CD4-positive, alpha-beta T cell (primary cell): ENCODE measurements around the gene ARHGEF39. TPM values are rescaled to one million over a fixed set of nuclear protein-coding genes. Genes with fewer than 3 reads are reported as not detected.

Experiments
- ATAC-seq: fragments of 200-7000 bp; cut with Tn5 transposase; one replicate; pipeline ENCODE4 v1.10.0; 2022; ENCODE audit warnings: mild to moderate bottlenecking; ENCODE audit not compliant: poor library complexity
- CTCF ChIA-PET: fragments of 350-600 bp; sonication (Branson Sonifier 250); formaldehyde crosslinking; loops from one replicate; lab custom pipeline; 2021; ENCODE audit warnings: antibody characterized with exemption, inconsistent platforms; lab: Charles Lee
- POLR2A ChIA-PET: fragments of 350-600 bp; sonication (Branson Sonifier 250); formaldehyde crosslinking; loops from one replicate; lab custom pipeline; 2021; ENCODE audit warnings: antibody characterized with exemption, inconsistent platforms; lab: Charles Lee
- DNase-seq, 14 experiments: peaks; one replicate each; pipeline ENCODE4 v3.0.0-alpha.2; 2013 to 2020; ENCODE audit warnings: mixed read lengths in 2 of 14
- H3K27ac ChIP-seq, 2 donors: one replicate each; pipeline versions ENCODE4 v1.5.1 to v1.7.0; 2013; ENCODE audit warnings: low read length in 2 of 2, low read depth in 1 of 2, mild to moderate bottlenecking in 1 of 2
- H3K27me3 ChIP-seq, 2 experiments: 1 replicate in 1 of 2; 2 replicates in 1 of 2; pipeline versions ENCODE4 v1.6.1 to v1.7.0; 2013; ENCODE audit warnings: low read length in 2 of 2, control low read depth in 1 of 2, mild to moderate bottlenecking in 1 of 2, moderate library complexity in 1 of 2; ENCODE audit not compliant: insufficient read depth in 2 of 2, control insufficient read depth in 1 of 2
- H3K36me3 ChIP-seq: one replicate; pipeline ENCODE4 v1.6.1; 2013; ENCODE audit warnings: low read length, control low read depth; ENCODE audit not compliant: insufficient read depth
- H3K4me1 ChIP-seq: one replicate; pipeline ENCODE4 v1.6.1; 2013; ENCODE audit warnings: low read length, control low read depth; ENCODE audit not compliant: insufficient read depth
- H3K4me3 ChIP-seq: one replicate; pipeline ENCODE4 v1.5.1; 2013; ENCODE audit warnings: mild to moderate bottlenecking, low read length, moderate library complexity
- H3K9me3 ChIP-seq, 2 experiments: 1 replicate in 1 of 2; 2 replicates in 1 of 2; pipeline versions ENCODE4 v1.6.1 to v1.7.0; 2013; ENCODE audit warnings: low read length in 2 of 2, mild to moderate bottlenecking in 2 of 2, control low read depth in 1 of 2, moderate library complexity in 1 of 2; ENCODE audit not compliant: control insufficient read depth in 1 of 2, insufficient read depth in 1 of 2
- H3K27ac Mint-ChIP-seq: one replicate; pipeline ENCODE4 v1.8.0; 2020; ENCODE audit warnings: mixed read lengths
- H3K27me3 Mint-ChIP-seq: one replicate; pipeline ENCODE4 v1.8.0; 2021; ENCODE audit warnings: mixed read lengths
- H3K36me3 Mint-ChIP-seq: one replicate; pipeline ENCODE4 v1.8.0; 2021; ENCODE audit warnings: low read depth, mixed read lengths
- H3K4me1 Mint-ChIP-seq: one replicate; pipeline ENCODE4 v1.8.0; 2021; ENCODE audit warnings: low read depth, mixed read lengths
- H3K4me3 Mint-ChIP-seq: one replicate; pipeline ENCODE4 v1.8.0; 2020; ENCODE audit warnings: mild to moderate bottlenecking, mixed read lengths
- H3K9me3 Mint-ChIP-seq: one replicate; pipeline ENCODE4 v1.8.0; 2020; ENCODE audit warnings: mixed read lengths
- CTCF ChIP-seq: fragments of 200-600 bp; IDR thresholded peaks from one replicate; pipeline ENCODE4 v1.8.0; 2022; ENCODE audit warnings: antibody characterized with exemption, mild to moderate bottlenecking
- intact Hi-C, 2 experiments: fragments of 100-400 bp; cut with DNase I in 1 of 2; cut with micrococcal nuclease in 1 of 2; formaldehyde crosslinking; loops; one replicate each; pipeline versions ENCODE4 v1.15.1 to v1.9.0; 2023 to 2025; cut with DNase I, micrococcal nuclease
- total RNA-seq, 174 experiments: library from RNA in 2 of 174; stranded (reverse) in 2 of 174; gene quantifications; one replicate each; pipeline ENCODE4 v1.2.3 and lab custom pipeline; 2021 to 2026

The ARHGEF39 gene
- total RNA-seq, 2 experiments from 2014 or later = 0.08 to 0.17 TPM

GRCh38 chr9:35652829-35653209 is 12.2 kb downstream of the ARHGEF39 start:
- H3K4me1 Mint-ChIP-seq = peaks cover 69% of the 10 kb centered on the region
- Histone ChIP-seq H3K27me3 (no peaks in the 10 kb centered on the region), H3K9me3 (peaks cover 0 to 3% of the 10 kb centered on the region in 2 experiments), H3K27ac (no peak overlapping the region), H3K36me3 (peaks cover 8% of the 10 kb centered on the region), H3K4me1 (peaks cover 74% of the 10 kb centered on the region), H3K4me3 (no peak overlapping the region)
- POLR2A ChIA-PET = no interaction called here
- peaks cover 4% of the 10 kb centered on the region for H3K27me3 Mint-ChIP-seq
- H3K9me3 Mint-ChIP-seq = peaks cover 2% of the 10 kb centered on the region
- DNase-seq (no peak), ATAC-seq (no peak)
- H3K36me3 Mint-ChIP-seq = peaks cover 31% of the 10 kb centered on the region
- H3K27ac Mint-ChIP-seq = peak overlapping the region; percentile 52
- no peak for TF ChIP-seq CTCF
- CTCF ChIA-PET = interaction anchor here (1.0 kb wide), 1 partner anchor 44 kb away, joined by 3 read pairs; no protein-coding TSS in a partner anchor
- intact Hi-C loops = loop anchor here in 1 of 2 experiments (5.0 kb wide), 1 partner anchor 159 kb away; the partner anchor contains the start of gene SPAG8
- no peak overlapping the region for H3K4me3 Mint-ChIP-seq

- no peak for ATAC-seq
- DNase-seq = no peak
- H3K4me1 Mint-ChIP-seq = peaks cover 69% of the 10 kb centered on the region
- peak overlapping the region; percentile 94 for H3K4me3 Mint-ChIP-seq
- H3K4me1 ChIP-seq = peaks cover 74% of the 10 kb centered on the region
- CTCF ChIA-PET = no interaction called here
- no peaks in the 10 kb centered on the region for H3K9me3 ChIP-seq
- H3K36me3 ChIP-seq = peaks cover 8% of the 10 kb centered on the region
- TF ChIP-seq CTCF = no peak
- intact Hi-C loops = loop anchor here in 1 of 2 experiments (5.0 kb wide), 1 partner anchor 160 kb away; the partner anchor contains the start of gene SPAG8
- H3K4me3 ChIP-seq = no peak overlapping the region
- no peaks in the 10 kb centered on the region for H3K27me3 Mint-ChIP-seq
- H3K27ac ChIP-seq = no peak overlapping the region
- H3K9me3 Mint-ChIP-seq = no peaks in the 10 kb centered on the region
- no peaks in the 10 kb centered on the region for H3K27me3 ChIP-seq
- H3K36me3 Mint-ChIP-seq = peaks cover 29% of the 10 kb centered on the region
- POLR2A ChIA-PET = interaction anchor here (1.2 to 6.3 kb wide), 3 partner anchors 9 to 80 kb away, joined by 5 to 84 read pairs (median 16); partner anchors contain the start of genes CREB3, TESK1 and TLN1
- peak overlapping the region; percentile 94 for H3K27ac Mint-ChIP-seq
These were observed 12.8 kb downstream of the ARHGEF39 start for GRCh38 chr9:35651956-35652828.

- peak within 1 kb of the TSS; percentile 64 to 75 for H3K27ac ChIP-seq
- Mint-ChIP-seq H3K4me1 (peaks cover 65% of the 10 kb centered on the region), H3K4me3 (peak within 1 kb of the TSS; percentile 94), H3K27me3 (no peaks in the 10 kb centered on the region), H3K9me3 (no peaks in the 10 kb centered on the region), H3K27ac (peak within 1 kb of the TSS; percentile 94), H3K36me3 (peaks cover 32% of the 10 kb centered on the region)
- peaks cover 79% of the 10 kb centered on the region for H3K4me1 ChIP-seq
- no peak for ATAC-seq
- peak in 8 of 14 experiments; percentile 20 to 73 (median 51) for DNase-seq
- no peak for TF ChIP-seq CTCF
- H3K9me3 ChIP-seq = no peaks in the 10 kb centered on the region
- intact Hi-C loops = loop anchor here in 1 of 2 experiments (5.0 kb wide), 1 partner anchor 162 kb away; the partner anchor contains the start of gene SPAG8
- no peaks in the 10 kb centered on the region for H3K27me3 ChIP-seq
- CTCF ChIA-PET = interaction anchor here (2.2 to 7.8 kb wide), 3 partner anchors 9 to 47 kb away, joined by 6 to 94 read pairs (median 14); partner anchors contain the start of genes CCDC107 and RMRP
- peak within 1 kb of the TSS; percentile 79 for H3K4me3 ChIP-seq
- POLR2A ChIA-PET = interaction anchor here (0.9 to 6.3 kb wide), 14 partner anchors 7 to 162 kb away, joined by 3 to 175 read pairs (median 8); partner anchors contain the start of genes ARHGEF39, CCDC107, CREB3 and RMRP
- peaks cover 8% of the 10 kb centered on the region for H3K36me3 ChIP-seq
These were observed 14.4 kb downstream of the ARHGEF39 start, which contains the start of gene SIT1 for GRCh38 chr9:35650341-35651158. Gene SIT1, minus strand, starts transcription at chr9:35650931. Its CDS starts 78 bp downstream, at chr9:35650853.
